PFSK-1 (cell line): ENCODE measurements around the gene TTLL5.

Experiments used
- REST ChIP-seq, 2 experiments: IDR thresholded peaks; 2 replicates each; pipeline versions ENCODE4 v1.6.1 to v1.8.0; 2011 to 2012; ENCODE audit warnings: low read depth in 2 of 2, low read length in 2 of 2, control low read depth in 1 of 2, inconsistent platforms in 1 of 2, mild to moderate bottlenecking in 1 of 2, moderate library complexity in 1 of 2; ENCODE audit not compliant: insufficient read depth in 1 of 2
- TAF1 ChIP-seq: IDR thresholded peaks from 2 replicates; pipeline ENCODE4 v1.6.1; 2012; ENCODE audit warnings: low read length, control low read depth, borderline replicate concordance; ENCODE audit not compliant: insufficient read depth

DNA sequence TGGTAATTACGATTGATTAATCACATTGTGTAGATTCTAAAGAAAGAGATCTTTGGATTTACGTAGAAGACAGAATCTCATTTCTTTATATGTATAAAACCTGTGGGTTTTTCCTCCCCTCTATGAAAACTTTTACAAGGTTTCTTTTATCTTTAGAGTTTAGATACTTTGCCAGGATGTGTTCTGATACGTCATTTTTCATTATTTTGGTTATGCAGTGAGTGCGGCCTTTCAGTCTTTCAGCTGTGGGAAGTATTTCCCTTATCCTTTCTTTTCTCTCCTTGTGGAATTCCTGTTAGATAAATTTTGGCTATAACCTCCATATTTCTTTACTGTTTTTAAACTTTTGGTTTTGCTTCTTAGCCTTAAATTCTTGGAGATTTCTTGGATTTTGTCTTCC is 92.7 kb downstream of the TTLL5 start:
- no peak for TF ChIP-seq REST (IDR thresholded peaks at IDR 0.05; ENCODE audit: insufficient read depth in 1 of 2, low read depth in 2 of 2, low read length in 2 of 2)
- TF ChIP-seq TAF1, result no peak
